Measurements from ENCODE around the gene NFU1. TPM values are rescaled to one million over a fixed set of nuclear protein-coding genes. Genes with fewer than 3 reads are reported as not detected.
"Not testable (repeated sequence)": the region's sequence is repeated elsewhere in the genome, so short reads cannot be mapped to it uniquely, and the experiment has no call there.

NFU1 gene
- total RNA-seq, 1 experiment from 2014 or later, result 70.2 TPM

- DNase-seq (ENCODE audit: extremely low read depth, low read depth), result no peak
Measured at GRCh38 chr2:69389271-69389670, 48.0 kb downstream of the NFU1 start.

GRCh38 chr2:69387770-69388481 lies 49.3 kb downstream of the NFU1 start:
- no peak for DNase-seq (ENCODE audit: extremely low read depth, low read depth)

GRCh38 chr2:69386789-69387734 lies 50.2 kb downstream of the NFU1 start, which contains the start of gene GFPT1:
TSS of gene GFPT1 (minus strand) at chr2:69387227. CDS start at chr2:69387071, 156 bp downstream.
- peak; percentile 88 for DNase-seq (ENCODE audit: extremely low read depth, low read depth)

GRCh38 chr2:69386360-69386759 lies 50.9 kb downstream of the NFU1 start:
- no peak for DNase-seq (ENCODE audit: extremely low read depth, low read depth)

GRCh38 chr2:69385443-69386151 lies 51.6 kb downstream of the NFU1 start:
- peak; percentile 92 for DNase-seq (ENCODE audit: extremely low read depth, low read depth)

GRCh38 chr2:69384618-69385081 lies 52.6 kb downstream of the NFU1 start:
- DNase-seq (ENCODE audit: extremely low read depth, low read depth), result no peak

GRCh38 chr2:69383176-69383812 lies 53.9 kb downstream of the NFU1 start:
- DNase-seq (ENCODE audit: extremely low read depth, low read depth), result no peak

GRCh38 chr2:69382547-69382946 lies 54.7 kb downstream of the NFU1 start:
- no peak for DNase-seq (ENCODE audit: extremely low read depth, low read depth)

- no peak for DNase-seq (ENCODE audit: extremely low read depth, low read depth)
Measured at GRCh38 chr2:69381337-69381737, 55.9 kb downstream of the NFU1 start.

GRCh38 chr2:69380072-69380917 lies 56.9 kb downstream of the NFU1 start:
- no peak for DNase-seq (ENCODE audit: extremely low read depth, low read depth)

- no peak for DNase-seq (ENCODE audit: extremely low read depth, low read depth)
Measured at GRCh38 chr2:69376403-69376802, 60.8 kb downstream of the NFU1 start.

GRCh38 chr2:69375494-69376353 lies 61.5 kb downstream of the NFU1 start:
- DNase-seq (ENCODE audit: extremely low read depth, low read depth), result peak; percentile 26

GRCh38 chr2:69372767-69373166 lies 64.5 kb downstream of the NFU1 start:
- no peak for DNase-seq (ENCODE audit: extremely low read depth, low read depth)

GRCh38 chr2:69369802-69370201 lies 67.4 kb downstream of the NFU1 start:
- no peak for DNase-seq (ENCODE audit: extremely low read depth, low read depth)

- no peak for DNase-seq (ENCODE audit: extremely low read depth, low read depth)
Measured at GRCh38 chr2:69368588-69368987, 68.6 kb downstream of the NFU1 start.

- no peak for DNase-seq (ENCODE audit: extremely low read depth, low read depth)
Measured at GRCh38 chr2:69359371-69359770, 77.9 kb downstream of the NFU1 start.

GRCh38 chr2:69358914-69359313 lies 78.3 kb downstream of the NFU1 start:
- DNase-seq (ENCODE audit: extremely low read depth, low read depth), result no peak

- no peak for DNase-seq (ENCODE audit: extremely low read depth, low read depth)
Measured at GRCh38 chr2:69356471-69356870, 80.8 kb downstream of the NFU1 start.

GRCh38 chr2:69354976-69355375 lies 82.3 kb downstream of the NFU1 start:
- not testable (repeated sequence) for DNase-seq (ENCODE audit: extremely low read depth, low read depth)

Measured in NCI-H460 (cell line).